Testis (tissue), 3 donors: ENCODE data around the gene CCHCR1. TPM values are rescaled to one million over a fixed set of nuclear protein-coding genes. Genes with fewer than 3 reads are reported as not detected.

Source experiments
- DNase-seq: peaks from one replicate; pipeline ENCODE4 v3.0.0-alpha.2; 2019
- H3K27ac ChIP-seq, 2 donors: fragments of 200-600 bp; sonication (generic); one replicate each; pipeline ENCODE4 v1.5.1; 2019
- H3K27me3 ChIP-seq: fragments of 200-600 bp; sonication (generic); one replicate; pipeline ENCODE4 v1.5.1; 2019
- H3K36me3 ChIP-seq: fragments of 200-600 bp; sonication (generic); one replicate; pipeline ENCODE4 v1.5.1; 2017; ENCODE audit warnings: low read depth; ENCODE audit errors: missing control alignments
- H3K4me1 ChIP-seq: fragments of 200-600 bp; sonication (generic); one replicate; pipeline ENCODE4 v1.5.1; 2019
- H3K4me3 ChIP-seq, 2 donors: fragments of 200-600 bp; sonication (generic); one replicate each; pipeline ENCODE4 v1.5.1; 2017 to 2019
- H3K9me3 ChIP-seq: fragments of 200-600 bp; sonication (generic); one replicate; pipeline ENCODE4 v1.5.1; 2017
- POLR2A ChIP-seq: fragments of 450-650 bp; IDR thresholded peaks from one replicate; pipeline ENCODE4 v1.6.1; 2017; ENCODE audit warnings: antibody characterized with exemption, mild to moderate bottlenecking, moderate library complexity
- WGBS, 2 donors: methylation state at CpG; one replicate each; pipeline ENCODE4 v1.1.5; 2018; 5-methylcytosine and 5-hydroxymethylcytosine counted together
- intact Hi-C: fragments of 100-400 bp; cut with DNase I; formaldehyde crosslinking; loops from one replicate; pipeline ENCODE4 v1.15.1; 2023; ENCODE audit warnings: low total_unique reads
- polyA plus RNA-seq: library from polyadenylated mRNA; stranded (reverse); fragments of 350-450 nt; fragmentation: Illumina TruSeq; extraction: RNeasy Lipid Tissue Mini Kit (QIAGEN cat#74804); gene quantifications from one replicate; pipeline ENCODE4 v1.2.3, GENCODE V29; 2014; ENCODE audit warnings: low read depth, low replicate concordance; ENCODE audit not compliant: insufficient read depth
- total RNA-seq, 2 donors: library from RNA; depleted of rRNA; stranded (reverse); fragments of >200 nt; gene quantifications; one replicate each; pipeline ENCODE4 v1.2.3, GENCODE V29; 2016
- TF ChIP-seq, protein P1 (sequence below), 3 experiments: fragments of 450-650 bp in 2 of 3; fragments of 200-600 bp in 1 of 3; sonication (generic) in 1 of 3; IDR thresholded peaks; one replicate each; pipeline ENCODE4 v1.5.1; 2016 to 2019; ENCODE audit warnings: antibody characterized with exemption in 3 of 3, mild to moderate bottlenecking in 2 of 3, moderate library complexity in 1 of 3

Gene CCHCR1
- total and polyA plus RNA-seq, 3 donors from 2014 or later = 86.4 to 174 (median 93.2) TPM

DNA sequence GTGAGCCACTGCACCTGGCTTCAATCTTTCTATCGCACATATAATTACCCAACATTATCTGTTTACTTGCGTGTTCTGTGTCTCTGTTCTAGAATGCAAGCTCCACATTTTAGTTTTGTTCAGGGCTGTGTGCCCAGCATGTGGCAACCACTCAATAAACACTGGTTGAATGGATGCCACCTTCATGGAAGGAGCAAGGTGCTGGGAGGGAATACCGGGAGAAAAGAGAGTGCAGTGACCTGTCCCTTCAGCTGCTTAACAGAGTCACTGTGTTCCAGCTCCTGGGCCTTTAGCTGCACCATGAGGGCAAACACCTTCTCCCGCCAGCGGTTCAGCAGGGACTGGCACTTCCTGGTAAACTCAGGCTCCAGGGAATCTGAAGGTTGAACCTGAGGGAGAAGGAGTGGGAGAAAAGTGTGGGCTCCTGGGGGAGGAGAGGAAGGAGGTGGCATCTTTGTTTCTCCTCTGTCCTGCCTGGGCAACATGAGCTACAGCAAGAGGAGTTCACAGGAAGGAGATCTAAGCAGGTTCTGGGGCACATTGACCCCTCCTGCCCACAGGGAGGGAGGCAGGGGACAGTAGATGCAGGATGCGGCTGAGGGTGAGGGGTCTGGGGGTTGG is 7.7 kb downstream of the CCHCR1 start:
- no peaks in the 10 kb centered on the region for H3K4me1 ChIP-seq
- no peak overlapping the region for H3K27ac ChIP-seq
- no peaks in the 10 kb centered on the region for H3K27me3 ChIP-seq
- no peaks in the 10 kb centered on the region for H3K9me3 ChIP-seq
- H3K36me3 ChIP-seq = no peaks in the 10 kb centered on the region
- 91 to 93% methylated on average over 6 of the region's 6 CpGs for WGBS, 2 donors
- intact Hi-C loops = loop anchor here (10.0 kb wide), 1 partner anchor 215 kb away; no protein-coding TSS in a partner anchor
- no peak overlapping the region for H3K4me3 ChIP-seq
- TF ChIP-seq, protein P1, sequence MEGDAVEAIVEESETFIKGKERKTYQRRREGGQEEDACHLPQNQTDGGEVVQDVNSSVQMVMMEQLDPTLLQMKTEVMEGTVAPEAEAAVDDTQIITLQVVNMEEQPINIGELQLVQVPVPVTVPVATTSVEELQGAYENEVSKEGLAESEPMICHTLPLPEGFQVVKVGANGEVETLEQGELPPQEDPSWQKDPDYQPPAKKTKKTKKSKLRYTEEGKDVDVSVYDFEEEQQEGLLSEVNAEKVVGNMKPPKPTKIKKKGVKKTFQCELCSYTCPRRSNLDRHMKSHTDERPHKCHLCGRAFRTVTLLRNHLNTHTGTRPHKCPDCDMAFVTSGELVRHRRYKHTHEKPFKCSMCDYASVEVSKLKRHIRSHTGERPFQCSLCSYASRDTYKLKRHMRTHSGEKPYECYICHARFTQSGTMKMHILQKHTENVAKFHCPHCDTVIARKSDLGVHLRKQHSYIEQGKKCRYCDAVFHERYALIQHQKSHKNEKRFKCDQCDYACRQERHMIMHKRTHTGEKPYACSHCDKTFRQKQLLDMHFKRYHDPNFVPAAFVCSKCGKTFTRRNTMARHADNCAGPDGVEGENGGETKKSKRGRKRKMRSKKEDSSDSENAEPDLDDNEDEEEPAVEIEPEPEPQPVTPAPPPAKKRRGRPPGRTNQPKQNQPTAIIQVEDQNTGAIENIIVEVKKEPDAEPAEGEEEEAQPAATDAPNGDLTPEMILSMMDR (IDR thresholded peaks at IDR 0.05) = no peak
- no peak for TF ChIP-seq POLR2A
- DNase-seq = no peak

DNA sequence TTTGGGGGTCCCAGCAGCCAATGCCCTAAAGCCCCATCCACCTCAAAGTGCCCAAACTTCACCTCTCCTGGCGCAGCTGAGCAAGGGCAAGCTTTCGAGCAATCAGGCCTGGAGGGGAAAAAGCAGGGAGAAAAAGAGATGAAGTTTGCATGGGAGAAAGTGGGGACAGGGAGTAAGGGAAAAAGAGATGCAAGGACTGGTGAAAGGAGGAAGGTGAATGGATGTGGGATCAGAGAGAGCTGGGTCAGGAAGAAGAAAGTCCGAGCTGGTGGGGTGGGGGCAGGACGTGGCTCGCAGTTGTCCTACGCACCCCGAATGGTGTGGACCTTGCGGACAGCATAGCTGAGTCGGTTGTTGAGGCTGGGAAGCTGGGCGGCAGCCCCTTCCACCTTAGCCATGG is 12.2 kb downstream of the CCHCR1 start:
- intact Hi-C loops = loop anchor here (10.0 kb wide), 1 partner anchor 219 kb away; no protein-coding TSS in a partner anchor
- Histone ChIP-seq H3K36me3 (no peaks in the 10 kb centered on the region), H3K4me3 (no peak overlapping the region), H3K27ac (no peak overlapping the region), H3K27me3 (no peaks in the 10 kb centered on the region), H3K9me3 (no peaks in the 10 kb centered on the region), H3K4me1 (no peaks in the 10 kb centered on the region)
- WGBS, 2 donors = 93 to 95% methylated on average over 10 of the region's 10 CpGs
- no peak for DNase-seq
- TF ChIP-seq, protein P1 (IDR thresholded peaks at IDR 0.05) = no peak
- no peak for TF ChIP-seq POLR2A

DNA sequence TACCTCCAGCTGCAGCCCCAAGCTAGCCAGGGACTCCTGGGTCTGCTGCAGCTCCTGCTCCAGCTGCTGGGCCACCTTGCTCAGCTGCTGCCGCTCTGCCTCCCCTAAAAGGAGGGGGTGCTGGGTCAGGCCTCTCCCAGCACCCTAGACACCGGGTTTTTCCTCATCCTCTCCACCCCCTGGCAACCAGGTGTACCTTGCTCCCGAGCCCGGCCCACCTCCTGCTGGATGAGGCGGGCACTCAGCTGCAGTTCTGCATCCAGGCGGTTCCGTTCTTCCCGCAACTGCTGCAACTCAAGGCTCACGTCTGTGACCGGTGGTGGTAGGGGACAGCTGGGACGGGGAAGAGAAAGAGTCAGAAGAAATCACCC is 12.6 kb downstream of the CCHCR1 start:
- H3K27ac ChIP-seq = no peak overlapping the region

DNA sequence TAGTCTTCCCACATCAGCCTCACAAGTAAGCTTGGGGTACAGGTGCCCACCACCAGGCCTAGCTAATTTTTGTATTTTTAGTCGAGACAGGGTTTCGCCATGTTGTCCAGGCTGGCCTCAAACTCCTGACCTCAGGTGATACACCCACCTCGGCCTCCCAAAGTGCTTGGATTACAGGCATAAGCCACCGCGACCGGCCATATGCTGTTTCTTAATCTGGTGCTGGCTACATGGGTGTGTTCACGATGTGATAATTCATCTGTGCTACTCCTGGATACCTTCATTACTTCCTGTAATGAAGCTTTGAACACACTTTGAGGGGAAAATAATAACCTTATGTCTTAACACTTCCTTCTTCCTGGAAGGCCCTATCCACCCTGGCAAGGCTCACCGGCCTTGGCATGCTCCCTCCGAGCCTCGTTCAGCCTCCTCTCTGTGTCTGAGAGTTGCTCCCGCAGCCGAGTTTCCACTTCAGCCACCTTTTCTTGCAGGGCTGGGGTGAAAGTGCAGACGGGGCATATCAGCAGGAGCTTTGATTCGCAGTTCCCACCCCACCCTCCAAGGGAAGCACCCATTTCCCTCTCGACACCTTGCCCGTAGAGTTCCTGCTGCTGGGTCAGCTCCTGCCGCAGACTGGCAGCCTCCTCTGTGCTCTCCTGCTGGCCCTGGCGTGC is 13.2 kb downstream of the CCHCR1 start:
- no peaks in the 10 kb centered on the region for H3K27me3 ChIP-seq
- intact Hi-C loops = loop anchor here (10.0 kb wide), 1 partner anchor 220 kb away; no protein-coding TSS in a partner anchor
- no peak overlapping the region for H3K4me3 ChIP-seq
- DNase-seq = no peak
- H3K9me3 ChIP-seq = no peaks in the 10 kb centered on the region
- no peak overlapping the region for H3K27ac ChIP-seq
- H3K4me1 ChIP-seq = no peaks in the 10 kb centered on the region
- H3K36me3 ChIP-seq = no peaks in the 10 kb centered on the region
- TF ChIP-seq, protein P1 (IDR thresholded peaks at IDR 0.05) = no peak
- TF ChIP-seq POLR2A = no peak
- 84 to 87% methylated on average over 14 to 18 of the region's 18 CpGs for WGBS, 2 donors

More for the DNA sequence above, 12.6 kb downstream of the CCHCR1 start:
- no peak for DNase-seq
- no peaks in the 10 kb centered on the region for H3K36me3 ChIP-seq
- H3K4me3 ChIP-seq = no peak overlapping the region
- no peaks in the 10 kb centered on the region for H3K9me3 ChIP-seq
- H3K27me3 ChIP-seq = no peaks in the 10 kb centered on the region
- WGBS, 2 donors = 76 to 87% methylated on average over 11 of the region's 11 CpGs
- H3K4me1 ChIP-seq = no peaks in the 10 kb centered on the region
- intact Hi-C loops = loop anchor here (10.0 kb wide), 1 partner anchor 220 kb away; no protein-coding TSS in a partner anchor
- TF ChIP-seq, protein P1 (IDR thresholded peaks at IDR 0.05) = no peak
- TF ChIP-seq POLR2A = no peak
